C4-2B (cell line): ENCODE measurements around the gene OSBPL5.

ENCODE experiments used
- H3K27ac ChIP-seq: fragments of 450-650 bp; 2 replicates; pipeline ENCODE4 v1.5.1; 2017
- CTCF ChIP-seq: fragments of 450-650 bp; conservative IDR thresholded peaks from 2 replicates; pipeline ENCODE4 v1.5.1; 2017; ENCODE audit warnings: mild to moderate bottlenecking
- ZFX ChIP-seq: fragments of 450-650 bp; IDR thresholded peaks from 2 replicates; pipeline ENCODE4 v1.6.1; 2017

Gene OSBPL5

GRCh38 chr11:3092603-3093141, 72.4 kb downstream of the OSBPL5 start:
- no peak overlapping the region for H3K27ac ChIP-seq
- TF ChIP-seq CTCF, result no peak
- no peak for TF ChIP-seq ZFX

- H3K27ac ChIP-seq, result no peak overlapping the region
- no peak for TF ChIP-seq ZFX
- TF ChIP-seq CTCF, result peak; percentile 99
Measured at GRCh38 chr11:3091846-3092602, 73.1 kb downstream of the OSBPL5 start.

DNA sequence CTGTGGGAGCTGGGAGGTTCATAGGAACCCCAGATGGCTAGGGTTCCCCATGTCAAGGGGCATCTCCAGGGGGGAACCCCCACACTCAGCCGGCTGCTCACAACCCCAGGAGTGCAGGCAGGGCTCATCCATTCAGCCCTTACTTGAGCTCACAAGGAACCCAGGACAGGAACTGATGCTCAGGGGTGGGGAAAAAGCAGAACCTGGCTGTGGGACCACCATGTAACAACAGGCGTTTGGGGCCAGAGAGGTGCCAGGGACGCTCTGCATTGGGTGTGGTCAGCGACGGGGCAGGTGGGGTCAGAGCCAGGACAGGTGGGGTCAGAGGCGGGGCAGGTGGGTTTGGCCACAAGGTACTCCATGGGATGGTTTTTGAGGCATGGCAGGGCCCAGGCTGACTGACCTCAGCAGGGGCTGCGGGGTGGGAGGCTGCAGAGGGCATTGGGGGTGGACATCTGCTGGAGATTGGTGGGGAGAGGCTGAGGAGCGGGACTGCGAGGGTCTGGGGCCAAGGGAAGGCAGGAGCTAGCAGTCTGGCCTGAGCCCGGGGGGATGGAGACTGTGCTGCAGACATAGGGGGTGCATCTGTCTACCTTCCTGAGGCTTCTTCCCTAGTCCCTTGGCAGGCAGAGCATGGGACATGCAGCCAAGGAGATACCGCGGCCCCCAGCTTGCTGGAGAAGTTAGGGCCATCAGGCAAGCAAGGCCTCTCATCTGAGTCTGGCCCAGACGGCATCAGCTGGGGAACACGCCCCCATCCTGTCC, 73.8 kb downstream of the OSBPL5 start:
- TF ChIP-seq ZFX (no peak), CTCF (no peak)
- H3K27ac ChIP-seq, result no peak overlapping the region

- TF ChIP-seq ZFX (no peak), CTCF (no peak)
- H3K27ac ChIP-seq, result no peak overlapping the region
Measured at GRCh38 chr11:3090096-3090901, 74.8 kb downstream of the OSBPL5 start.

DNA sequence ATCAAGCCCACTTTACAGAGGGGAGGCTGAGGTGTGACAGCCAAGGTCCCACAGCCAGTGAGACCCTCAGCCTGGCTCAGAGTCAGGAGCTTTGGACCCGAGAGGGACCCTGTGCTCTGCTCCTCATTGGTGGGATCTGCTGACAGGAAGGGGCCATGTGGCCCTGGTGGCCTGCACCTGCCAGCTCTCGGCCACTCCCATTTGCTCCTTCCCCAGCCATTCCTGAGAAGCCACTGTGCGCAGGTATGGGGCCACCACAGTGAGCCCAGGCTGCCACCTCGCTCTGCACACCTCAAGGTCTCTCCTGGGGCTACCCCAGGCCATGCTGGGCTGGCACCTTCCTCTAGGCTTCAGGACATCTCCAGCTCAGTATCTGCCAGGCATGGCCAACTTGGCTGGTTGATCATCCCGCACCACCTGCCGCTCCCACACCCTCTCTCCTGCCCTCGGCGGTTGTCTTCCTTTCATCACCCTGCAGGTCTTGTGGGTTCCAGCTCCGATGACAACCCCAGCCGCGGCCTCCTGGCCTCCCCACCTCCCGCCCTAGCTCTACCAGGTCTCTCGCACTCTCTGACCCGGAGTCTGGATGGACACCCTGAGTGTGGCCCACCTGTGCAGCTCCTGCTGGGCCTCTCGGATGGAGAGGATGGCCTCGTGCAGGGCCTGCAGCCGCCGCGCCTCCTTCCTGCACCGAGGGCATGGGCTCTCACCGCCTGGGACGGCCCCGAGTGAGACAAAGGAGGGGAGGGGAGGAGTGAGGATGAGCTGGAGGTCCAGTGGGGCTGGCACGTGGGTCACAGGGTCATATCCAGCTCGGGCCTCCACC, 75.7 kb downstream of the OSBPL5 start:
- H3K27ac ChIP-seq, result no peak overlapping the region
- TF ChIP-seq ZFX (no peak), CTCF (no peak)

DNA sequence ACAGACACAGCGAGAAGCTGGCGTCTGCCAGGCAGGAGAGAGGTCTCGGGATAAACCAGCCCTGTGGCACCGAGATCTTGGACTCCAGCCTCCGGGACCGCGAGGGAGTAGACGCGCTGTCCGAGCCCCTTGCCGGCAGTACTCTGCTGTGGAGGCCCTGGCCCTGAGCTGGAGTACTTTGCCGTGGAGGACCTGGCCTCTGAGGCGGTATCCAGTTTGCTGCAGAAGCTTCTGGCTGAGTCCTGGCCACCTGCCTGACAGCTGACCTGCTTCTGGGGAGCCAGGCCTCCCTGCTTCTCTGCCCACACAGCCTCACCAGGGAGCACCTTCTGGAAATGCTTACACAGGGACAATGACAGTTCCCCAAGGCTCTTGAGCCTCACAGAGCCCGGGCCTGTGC, 76.3 kb downstream of the OSBPL5 start:
- H3K27ac ChIP-seq, result no peak overlapping the region
- TF ChIP-seq ZFX (no peak), CTCF (no peak)
